Measurements from ENCODE around the gene SLMAP. TPM values are rescaled to one million over a fixed set of nuclear protein-coding genes. Genes with fewer than 3 reads are reported as not detected.

The SLMAP gene
- total and polyA plus RNA-seq, 7 donors: 28.2 to 745 (median 300) TPM

- 85 to 98% methylated on average over 1 of the region's 1 CpG for WGBS, 2 donors
- Histone ChIP-seq H3K9me3 (no peaks in the 10 kb centered on the region), H3K36me3 (no peaks in the 10 kb centered on the region), H3K4me1 (peaks cover 0 to 44% (median 25%) of the 10 kb centered on the region in 4 donors), H3K27ac (no peak overlapping the region), H3K4me3 (no peak overlapping the region), H3K27me3 (no peaks in the 10 kb centered on the region)
- DNase-seq: no peak
- TF ChIP-seq EP300 (IDR thresholded peaks at IDR 0.05): no peak
- no peak for TF ChIP-seq CTCF (IDR thresholded peaks at IDR 0.05)
- no peak for TF ChIP-seq POLR2A (IDR thresholded peaks at IDR 0.05)
- no peak for TF ChIP-seq POLR2AphosphoS5 (IDR thresholded peaks at IDR 0.05)
- intact Hi-C loops (cut with DNase I): no loop called here
These were observed 36.1 kb downstream of the SLMAP start for GRCh38 chr3:57792198-57792597.

- H3K36me3 ChIP-seq: no peaks in the 10 kb centered on the region
- DNase-seq: no peak
- 94 to 95% methylated on average over 4 of the region's 4 CpGs for WGBS, 2 donors
- TF ChIP-seq POLR2A (IDR thresholded peaks at IDR 0.05) (no peak), POLR2AphosphoS5 (IDR thresholded peaks at IDR 0.05) (no peak), CTCF (IDR thresholded peaks at IDR 0.05) (no peak), EP300 (IDR thresholded peaks at IDR 0.05) (no peak)
- H3K4me3 ChIP-seq: no peak overlapping the region
- no peak overlapping the region for H3K27ac ChIP-seq
- H3K27me3 ChIP-seq: no peaks in the 10 kb centered on the region
- intact Hi-C loops (cut with DNase I): no loop called here
- peaks cover 0 to 50% (median 25%) of the 10 kb centered on the region in 4 donors for H3K4me1 ChIP-seq
- H3K9me3 ChIP-seq: no peaks in the 10 kb centered on the region
These were observed 37.7 kb downstream of the SLMAP start for GRCh38 chr3:57793737-57794187.

GRCh38 chr3:57794501-57794900 is 38.4 kb downstream of the SLMAP start:
- 96 to 98% methylated on average over 4 of the region's 4 CpGs for WGBS, 2 donors
- no peak overlapping the region for H3K27ac ChIP-seq
- H3K4me1 ChIP-seq: peaks cover 0 to 55% (median 27%) of the 10 kb centered on the region in 4 donors
- DNase-seq: no peak
- TF ChIP-seq POLR2A (IDR thresholded peaks at IDR 0.05) (no peak), POLR2AphosphoS5 (IDR thresholded peaks at IDR 0.05) (no peak), EP300 (IDR thresholded peaks at IDR 0.05) (no peak)
- H3K27me3 ChIP-seq: no peaks in the 10 kb centered on the region
- intact Hi-C loops (cut with DNase I): no loop called here
- no peaks in the 10 kb centered on the region for H3K36me3 ChIP-seq
- H3K4me3 ChIP-seq: no peak overlapping the region
- no peaks in the 10 kb centered on the region for H3K9me3 ChIP-seq

- Histone ChIP-seq H3K27ac (no peak overlapping the region), H3K27me3 (no peaks in the 10 kb centered on the region), H3K4me3 (no peak overlapping the region), H3K36me3 (no peaks in the 10 kb centered on the region), H3K9me3 (no peaks in the 10 kb centered on the region), H3K4me1 (peaks cover 0 to 55% (median 27%) of the 10 kb centered on the region in 4 donors)
- intact Hi-C loops (cut with DNase I): no loop called here
- no peak for TF ChIP-seq POLR2AphosphoS5 (IDR thresholded peaks at IDR 0.05)
- no peak for TF ChIP-seq CTCF (IDR thresholded peaks at IDR 0.05)
- no peak for TF ChIP-seq EP300 (IDR thresholded peaks at IDR 0.05)
- TF ChIP-seq POLR2A (IDR thresholded peaks at IDR 0.05): no peak
- whole genome bisulfite sequencing, 2 donors: 96 to 97% methylated on average over 6 of the region's 6 CpGs
- DNase-seq: no peak
These were observed 38.8 kb downstream of the SLMAP start for GRCh38 chr3:57794951-57795350.

GRCh38 chr3:57796261-57796660 is 40.2 kb downstream of the SLMAP start:
- intact Hi-C loops (cut with DNase I): no loop called here
- Histone ChIP-seq H3K36me3 (no peaks in the 10 kb centered on the region), H3K27ac (no peak overlapping the region), H3K9me3 (no peaks in the 10 kb centered on the region), H3K4me1 (peaks cover 0 to 62% (median 33%) of the 10 kb centered on the region in 4 donors), H3K27me3 (no peaks in the 10 kb centered on the region), H3K4me3 (no peak overlapping the region)
- no peak for DNase-seq
- TF ChIP-seq POLR2AphosphoS5 (IDR thresholded peaks at IDR 0.05) (no peak), POLR2A (IDR thresholded peaks at IDR 0.05) (no peak), CTCF (IDR thresholded peaks at IDR 0.05) (no peak), EP300 (IDR thresholded peaks at IDR 0.05) (no peak)
- WGBS, 2 donors: 24 to 63% methylated on average over 4 of the region's 4 CpGs

Data from sigmoid colon (tissue), 7 donors.